ENCODE measurements around the gene BTBD7. TPM values are rescaled to one million over a fixed set of nuclear protein-coding genes. Genes with fewer than 3 reads are reported as not detected.

BTBD7 gene
- total and polyA plus RNA-seq, 4 donors: 19.1 to 41.8 (median 24.8) TPM

Other genes starting within 250 kb of the BTBD7 start
- gene ITPK1, start 217.1 kb downstream of the BTBD7 start, total RNA-seq: 10 to 100 TPM; 33.8 to 40.2 TPM
- 100 to 1,000 TPM; 126 to 147 TPM for gene ITPK1, start 217.1 kb downstream of the BTBD7 start, polyA plus RNA-seq (ENCODE audit: insufficient read length in 2 of 2)
- gene MOAP1, start 148.1 kb downstream of the BTBD7 start, total RNA-seq: 100 to 1,000 TPM in 1 of 2 donors, 10 to 100 TPM in 1; 68.3 to 149 TPM
- gene MOAP1, start 148.1 kb downstream of the BTBD7 start, polyA plus RNA-seq (ENCODE audit: insufficient read length in 2 of 2): 100 to 1,000 TPM; 145 to 157 TPM
- gene LYSET, start 147.7 kb downstream of the BTBD7 start, total RNA-seq: 10 to 100 TPM; 11.6 to 19.9 TPM
- 10 to 100 TPM; 29.1 to 32.8 TPM for gene LYSET, start 147.7 kb downstream of the BTBD7 start, polyA plus RNA-seq (ENCODE audit: insufficient read length in 2 of 2)
- gene GON7, start 126.0 kb downstream of the BTBD7 start, total RNA-seq: 10 to 100 TPM; 13.6 to 22.0 TPM
- gene GON7, start 126.0 kb downstream of the BTBD7 start, polyA plus RNA-seq (ENCODE audit: insufficient read length in 2 of 2): 10 to 100 TPM; 16.7 to 16.8 TPM
- gene UBR7, start 125.8 kb downstream of the BTBD7 start, total RNA-seq: 10 to 100 TPM; 28.2 to 40.1 TPM
- gene UBR7, start 125.8 kb downstream of the BTBD7 start, polyA plus RNA-seq (ENCODE audit: insufficient read length in 2 of 2): 10 to 100 TPM; 38.2 to 41.4 TPM
- gene COX8C, start 14.1 kb upstream of the BTBD7 start, total RNA-seq: not detected
- gene COX8C, start 14.1 kb upstream of the BTBD7 start, polyA plus RNA-seq (ENCODE audit: insufficient read length in 2 of 2): under 1 TPM in 1 of 2 donors, not detected in 1; 0.30 TPM
- gene UNC79, start 97.9 kb upstream of the BTBD7 start, total RNA-seq: 10 to 100 TPM in 1 of 2 donors, 1 to 10 TPM in 1; 7.9 to 20.7 TPM
- 10 to 100 TPM; 15.0 to 15.2 TPM for gene UNC79, start 97.9 kb upstream of the BTBD7 start, polyA plus RNA-seq (ENCODE audit: insufficient read length in 2 of 2)